IPS DF 6.9 (cell line): Measurements from ENCODE around the gene PMPCA.

Experiments
- DNase-seq: peaks from one replicate; pipeline ENCODE4 v3.0.0-alpha.2; 2013; ENCODE audit warnings: low read depth, low spot score
- H3K27ac ChIP-seq: one replicate; pipeline ENCODE4 v1.5.1; 2013; ENCODE audit warnings: low read length, control low read depth
- H3K27me3 ChIP-seq: 2 replicates; pipeline ENCODE4 v1.6.1; 2013; ENCODE audit warnings: mild to moderate bottlenecking, low read length; ENCODE audit not compliant: control insufficient read depth, insufficient read depth
- H3K36me3 ChIP-seq: 2 replicates; pipeline ENCODE4 v1.6.1; 2013; ENCODE audit warnings: low read length; ENCODE audit not compliant: control insufficient read depth, insufficient read depth
- H3K4me1 ChIP-seq: 2 replicates; pipeline ENCODE4 v1.6.1; 2013; ENCODE audit warnings: low read length; ENCODE audit not compliant: control insufficient read depth, insufficient read depth
- H3K4me3 ChIP-seq: 2 replicates; pipeline ENCODE4 v1.5.1; 2013; ENCODE audit warnings: mild to moderate bottlenecking, low read length
- H3K9me3 ChIP-seq: 2 replicates; pipeline ENCODE4 v1.6.1; 2013; ENCODE audit warnings: low read length, inconsistent platforms; ENCODE audit not compliant: control insufficient read depth, insufficient read depth
- WGBS: extraction: QIAGEN DNeasy Blood & Tissue Kit; methylation state at CpG from one replicate; pipeline ENCODE4 v1.1.7; 2013; ENCODE audit warnings: mixed read lengths, missing lambda C conversion rate; ENCODE audit not compliant: insufficient read length, insufficient coverage; 5-methylcytosine and 5-hydroxymethylcytosine counted together

Gene PMPCA

GRCh38 chr9:136366826-136367225 is 43.6 kb upstream of the PMPCA start:
- H3K27me3 ChIP-seq, result no peaks in the 10 kb centered on the region
- H3K36me3 ChIP-seq, result no peaks in the 10 kb centered on the region; the same call in 1 of the 2 replicates
- peaks cover 2% of the 10 kb centered on the region; the same call in 1 of the 2 replicates for H3K4me1 ChIP-seq
- WGBS, result no CpG with 5 or more reads among the region's 9 CpGs
- H3K9me3 ChIP-seq, result no peaks in the 10 kb centered on the region
- no peak overlapping the region for H3K4me3 ChIP-seq
- DNase-seq, result no peak
- H3K27ac ChIP-seq, result no peak overlapping the region

- Histone ChIP-seq H3K36me3 (no peaks in the 10 kb centered on the region; the same call in 1 of the 2 replicates), H3K4me1 (no peaks in the 10 kb centered on the region; the same call in 1 of the 2 replicates), H3K27me3 (no peaks in the 10 kb centered on the region), H3K9me3 (no peaks in the 10 kb centered on the region), H3K27ac (no peak overlapping the region), H3K4me3 (no peak overlapping the region)
- no CpG with 5 or more reads among the region's 45 CpGs for WGBS
- no peak for DNase-seq
Measured at GRCh38 chr9:136367296-136368145, 42.9 kb upstream of the PMPCA start.

GRCh38 chr9:136368190-136368589 is 42.3 kb upstream of the PMPCA start:
- no CpG with 5 or more reads among the region's 18 CpGs for WGBS
- H3K4me3 ChIP-seq, result no peak overlapping the region
- H3K36me3 ChIP-seq, result no peaks in the 10 kb centered on the region; the same call in 1 of the 2 replicates
- no peaks in the 10 kb centered on the region for H3K4me1 ChIP-seq
- H3K27ac ChIP-seq, result no peak overlapping the region
- DNase-seq, result no peak
- H3K27me3 ChIP-seq, result no peaks in the 10 kb centered on the region
- no peaks in the 10 kb centered on the region for H3K9me3 ChIP-seq

GRCh38 chr9:136370037-136370436 is 40.4 kb upstream of the PMPCA start:
- no peak overlapping the region for H3K27ac ChIP-seq
- no peak for DNase-seq
- H3K4me3 ChIP-seq, result no peak overlapping the region
- no peaks in the 10 kb centered on the region for H3K27me3 ChIP-seq
- no peaks in the 10 kb centered on the region for H3K9me3 ChIP-seq
- no CpG with 5 or more reads among the region's 19 CpGs for WGBS
- no peaks in the 10 kb centered on the region; the same call in 1 of the 2 replicates for H3K36me3 ChIP-seq
- no peaks in the 10 kb centered on the region for H3K4me1 ChIP-seq

- Histone ChIP-seq H3K4me3 (no peak overlapping the region), H3K27me3 (no peaks in the 10 kb centered on the region), H3K4me1 (no peaks in the 10 kb centered on the region), H3K27ac (no peak overlapping the region), H3K36me3 (peaks cover 6% of the 10 kb centered on the region; the same call in 1 of the 2 replicates), H3K9me3 (no peaks in the 10 kb centered on the region)
- DNase-seq, result no peak
- WGBS, result no CpG with 5 or more reads among the region's 54 CpGs
Measured at GRCh38 chr9:136370687-136371532, 39.5 kb upstream of the PMPCA start.

GRCh38 chr9:136371533-136371880 is 39.0 kb upstream of the PMPCA start:
- DNase-seq, result no peak
- H3K9me3 ChIP-seq, result no peaks in the 10 kb centered on the region
- no peak overlapping the region for H3K27ac ChIP-seq
- no peak overlapping the region for H3K4me3 ChIP-seq
- no peaks in the 10 kb centered on the region for H3K4me1 ChIP-seq
- peaks cover 7% of the 10 kb centered on the region; the same call in 1 of the 2 replicates for H3K36me3 ChIP-seq
- WGBS, result no CpG with 5 or more reads among the region's 13 CpGs
- H3K27me3 ChIP-seq, result no peaks in the 10 kb centered on the region

- H3K4me1 ChIP-seq, result no peaks in the 10 kb centered on the region
- no peak for DNase-seq
- H3K27ac ChIP-seq, result no peak overlapping the region
- H3K27me3 ChIP-seq, result no peaks in the 10 kb centered on the region
- H3K4me3 ChIP-seq, result no peak overlapping the region
- no CpG with 5 or more reads among the region's 21 CpGs for WGBS
- peaks cover 7% of the 10 kb centered on the region; the same call in 1 of the 2 replicates for H3K36me3 ChIP-seq
- H3K9me3 ChIP-seq, result no peaks in the 10 kb centered on the region
Measured at GRCh38 chr9:136372006-136372405, 38.5 kb upstream of the PMPCA start.

- Histone ChIP-seq H3K4me3 (no peak overlapping the region), H3K36me3 (peaks cover 12% of the 10 kb centered on the region; the same call in 1 of the 2 replicates), H3K4me1 (no peaks in the 10 kb centered on the region), H3K27me3 (no peaks in the 10 kb centered on the region), H3K27ac (no peak overlapping the region), H3K9me3 (no peaks in the 10 kb centered on the region)
- DNase-seq, result no peak
- no CpG with 5 or more reads among the region's 21 CpGs for whole genome bisulfite sequencing
Measured at GRCh38 chr9:136372561-136373299, 37.7 kb upstream of the PMPCA start.

- Histone ChIP-seq H3K27ac (no peak within 1 kb of the TSS), H3K27me3 (no peaks in the 10 kb centered on the region), H3K9me3 (no peaks in the 10 kb centered on the region), H3K4me3 (no peak within 1 kb of the TSS), H3K4me1 (no peaks in the 10 kb centered on the region; the same call in 1 of the 2 replicates), H3K36me3 (peaks cover 12% of the 10 kb centered on the region; the same call in 1 of the 2 replicates)
- no CpG with 5 or more reads among the region's 27 CpGs for WGBS
- DNase-seq, result no peak
Measured at GRCh38 chr9:136373300-136374182, 36.9 kb upstream of the PMPCA start, which contains the start of gene CARD9. Gene CARD9 (minus strand): TSS chr9:136373669. CDS start chr9:136372078, 1,591 bp downstream.
